Right lobe of liver (tissue), 4 donors: ENCODE measurements around the gene BPGM.

Experiments used
- CTCF ChIP-seq, 4 donors: fragments of 200-600 bp in 3 of 4; fragments of 450-650 bp in 1 of 4; IDR thresholded peaks; one replicate each; pipeline versions ENCODE4 v1.5.1 to v1.8.0; 2016 to 2022; ENCODE audit warnings: antibody characterized with exemption in 4 of 4, mild to moderate bottlenecking in 2 of 4
- POLR2A ChIP-seq: fragments of 450-650 bp; IDR thresholded peaks from one replicate; pipeline ENCODE4 v1.6.1; 2017; ENCODE audit warnings: antibody characterized with exemption, mild to moderate bottlenecking
- donor health status: DM: no; HTN: no; CAD: no.
- donor health status: DM: no; HTN: no; CAD: no.
- donor health status: DM: no; HTN: yes; CAD: no.

- TF ChIP-seq CTCF (IDR thresholded peaks at IDR 0.05), result no peak
- TF ChIP-seq POLR2A, result no peak
Measured at GRCh38 chr7:134630237-134630636, 16.4 kb upstream of the BPGM start.
